NCI-H774 (cell line): ENCODE data around the gene MAU2.

ENCODE experiments used
- DNase-seq: peaks from one replicate; lab custom pipeline; 2025; lab: John Stamatoyannopoulos, UW

Gene MAU2, protein sequence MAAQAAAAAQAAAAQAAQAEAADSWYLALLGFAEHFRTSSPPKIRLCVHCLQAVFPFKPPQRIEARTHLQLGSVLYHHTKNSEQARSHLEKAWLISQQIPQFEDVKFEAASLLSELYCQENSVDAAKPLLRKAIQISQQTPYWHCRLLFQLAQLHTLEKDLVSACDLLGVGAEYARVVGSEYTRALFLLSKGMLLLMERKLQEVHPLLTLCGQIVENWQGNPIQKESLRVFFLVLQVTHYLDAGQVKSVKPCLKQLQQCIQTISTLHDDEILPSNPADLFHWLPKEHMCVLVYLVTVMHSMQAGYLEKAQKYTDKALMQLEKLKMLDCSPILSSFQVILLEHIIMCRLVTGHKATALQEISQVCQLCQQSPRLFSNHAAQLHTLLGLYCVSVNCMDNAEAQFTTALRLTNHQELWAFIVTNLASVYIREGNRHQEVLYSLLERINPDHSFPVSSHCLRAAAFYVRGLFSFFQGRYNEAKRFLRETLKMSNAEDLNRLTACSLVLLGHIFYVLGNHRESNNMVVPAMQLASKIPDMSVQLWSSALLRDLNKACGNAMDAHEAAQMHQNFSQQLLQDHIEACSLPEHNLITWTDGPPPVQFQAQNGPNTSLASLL

DNA sequence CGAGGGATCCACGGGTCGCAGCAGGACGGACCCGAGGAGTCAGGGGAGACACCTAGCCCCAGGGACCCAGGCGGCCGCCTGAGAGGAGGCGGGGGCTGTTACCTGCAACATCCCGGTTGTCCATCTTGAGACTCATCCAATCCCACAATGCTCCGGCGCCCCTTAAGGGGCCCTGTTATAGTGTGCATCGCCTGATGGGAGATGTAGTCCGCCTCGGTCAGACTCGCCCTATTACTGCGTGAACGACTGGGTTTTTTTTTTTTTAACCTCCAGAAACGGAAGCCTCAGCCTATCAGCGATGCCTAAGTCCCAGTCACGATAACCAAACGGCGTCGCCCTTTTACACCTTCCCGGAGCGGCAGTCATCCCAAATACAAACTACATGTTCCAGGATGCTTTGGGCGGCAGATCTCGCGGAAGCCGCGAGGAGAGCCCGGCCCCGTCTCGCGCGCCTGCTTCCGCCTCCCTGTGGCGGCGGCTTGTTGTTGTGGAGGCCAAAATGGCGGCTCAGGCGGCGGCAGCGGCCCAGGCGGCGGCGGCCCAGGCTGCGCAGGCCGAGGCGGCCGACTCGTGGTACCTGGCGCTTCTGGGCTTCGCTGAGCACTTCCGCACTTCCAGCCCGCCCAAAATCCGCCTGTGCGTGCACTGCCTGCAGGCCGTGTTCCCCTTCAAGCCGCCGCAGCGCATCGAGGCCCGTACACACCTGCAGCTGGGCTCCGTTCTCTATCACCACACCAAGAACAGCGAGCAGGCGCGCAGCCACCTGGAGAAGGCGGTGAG lies at the start of gene MAU2, which contains the start of gene SUGP1:
TSS of gene MAU2 (plus strand) at position 469 of the 780 bp plus-strand sequence. CDS start at position 500, 31 bp downstream.
TSS of gene SUGP1 (minus strand) at position 149 of the 780 bp plus-strand sequence. CDS start at position 136, 13 bp downstream.
- DNase-seq = peak; percentile 85

DNA sequence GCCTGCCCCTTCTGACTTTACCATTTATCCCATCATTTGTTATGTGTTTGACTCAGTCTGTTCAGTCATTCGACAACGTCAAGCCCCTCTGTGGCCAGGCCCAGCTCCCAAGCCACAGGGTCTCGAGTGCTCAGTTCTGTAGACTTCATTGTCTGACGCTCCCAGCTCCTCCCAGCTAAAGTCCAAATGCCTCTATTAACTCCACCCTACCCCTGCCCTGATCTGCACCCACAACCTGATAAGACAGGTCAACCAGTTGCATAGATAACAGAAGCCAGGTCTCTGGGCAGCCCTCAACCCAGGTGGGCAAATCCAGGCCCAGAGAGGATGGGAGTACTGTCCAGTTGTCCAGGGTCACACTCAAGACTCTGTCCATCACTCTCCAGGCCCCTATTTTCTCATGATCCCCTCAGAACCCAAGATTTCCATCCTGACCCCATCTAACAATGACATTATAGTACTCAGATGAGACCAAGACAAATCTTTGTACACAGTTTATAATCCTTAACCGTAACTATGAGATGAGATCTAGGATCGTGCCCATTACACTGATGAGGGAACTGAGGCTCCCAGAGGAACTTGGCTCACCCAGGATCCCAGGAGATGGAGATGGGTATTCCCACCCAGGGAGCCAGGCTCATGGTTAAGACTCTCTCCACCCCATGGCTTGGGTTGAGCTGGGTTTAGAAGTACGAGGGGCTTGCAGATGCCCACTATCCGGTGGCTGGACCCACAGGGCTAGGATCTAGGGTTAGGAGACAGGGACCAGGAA lies 48.6 kb upstream of the MAU2 start:
- DNase-seq = no peak

DNA sequence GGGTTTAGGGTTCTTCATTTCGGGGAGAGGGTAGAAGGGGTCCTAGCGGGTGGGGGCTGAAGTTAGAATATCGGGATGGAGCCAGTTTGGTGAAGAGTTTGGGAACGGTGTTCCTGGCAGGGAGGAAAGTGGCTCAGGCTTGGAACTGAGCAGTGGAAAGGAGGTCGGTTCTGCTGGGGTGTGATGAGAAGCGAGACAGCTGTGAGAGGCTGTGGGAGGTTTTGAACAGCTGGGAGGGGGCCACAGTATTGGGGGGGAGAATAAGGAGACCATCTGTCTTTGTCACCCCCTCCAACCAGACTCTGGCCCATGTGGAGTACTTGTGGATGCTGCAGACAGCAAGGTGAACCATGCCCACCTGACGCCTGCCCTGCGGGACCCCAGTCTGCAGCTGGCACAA lies 46.5 kb upstream of the MAU2 start:
- no peak for DNase-seq

DNA sequence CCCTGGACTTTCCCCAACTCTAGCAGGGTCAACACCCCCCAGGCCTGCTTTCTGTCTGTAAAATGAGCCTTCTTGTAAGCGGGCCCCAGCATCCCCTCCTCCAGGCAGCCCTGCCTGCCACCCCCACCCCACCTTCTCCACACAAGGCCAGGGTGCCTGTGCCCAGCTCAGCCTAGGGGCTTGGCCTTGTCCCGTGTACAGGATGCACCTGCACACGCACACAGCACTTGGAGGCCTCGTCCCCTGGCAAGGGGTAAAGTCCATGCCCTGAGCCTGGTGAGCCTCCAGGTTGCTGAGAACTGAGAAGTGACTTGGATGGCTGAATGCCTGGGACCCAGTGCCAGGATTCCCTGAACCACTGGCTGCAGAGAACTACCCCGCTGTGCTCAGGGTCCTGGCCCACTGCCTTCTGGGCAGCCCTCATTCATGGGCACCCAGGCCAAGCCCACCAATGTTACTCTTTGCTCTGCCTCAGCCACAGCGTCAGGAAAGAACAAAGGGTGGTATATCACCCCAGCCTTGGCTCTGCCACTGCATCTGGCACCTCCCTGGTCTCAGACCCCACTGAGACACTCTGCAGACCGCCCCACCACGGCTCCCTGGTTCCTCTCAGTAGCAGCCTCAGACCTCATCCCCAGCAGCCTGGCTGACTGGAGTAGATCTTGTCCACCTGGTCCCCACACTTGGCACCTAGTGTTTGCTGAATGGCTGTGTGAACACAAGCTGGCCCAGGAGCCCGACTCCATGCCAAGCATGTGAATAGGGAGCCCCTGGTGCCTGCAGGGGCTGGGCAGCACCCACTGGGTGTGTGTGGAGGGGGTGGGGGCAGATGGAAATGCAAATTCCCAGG lies 45.7 kb upstream of the MAU2 start:
- DNase-seq = no peak

DNA sequence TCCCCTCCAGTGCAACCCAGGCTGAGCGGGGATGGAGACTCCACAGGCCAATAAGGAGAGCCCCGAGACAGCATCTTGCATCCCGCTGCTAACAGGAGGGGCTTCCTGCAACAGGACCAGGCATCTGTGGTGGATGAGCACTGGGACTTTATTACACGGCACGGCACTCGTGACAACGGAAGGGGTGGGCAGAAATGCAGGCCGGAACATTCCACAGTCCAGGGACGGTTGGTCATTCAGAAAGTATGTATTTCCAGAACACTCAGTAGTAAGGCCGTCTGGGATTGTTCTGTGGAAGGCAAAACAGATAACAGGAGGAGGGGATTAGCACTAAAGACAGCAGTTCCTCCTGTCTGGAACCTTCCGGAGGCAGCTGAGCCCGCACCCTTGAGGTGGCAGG lies 44.2 kb upstream of the MAU2 start:
- no peak for DNase-seq

DNA sequence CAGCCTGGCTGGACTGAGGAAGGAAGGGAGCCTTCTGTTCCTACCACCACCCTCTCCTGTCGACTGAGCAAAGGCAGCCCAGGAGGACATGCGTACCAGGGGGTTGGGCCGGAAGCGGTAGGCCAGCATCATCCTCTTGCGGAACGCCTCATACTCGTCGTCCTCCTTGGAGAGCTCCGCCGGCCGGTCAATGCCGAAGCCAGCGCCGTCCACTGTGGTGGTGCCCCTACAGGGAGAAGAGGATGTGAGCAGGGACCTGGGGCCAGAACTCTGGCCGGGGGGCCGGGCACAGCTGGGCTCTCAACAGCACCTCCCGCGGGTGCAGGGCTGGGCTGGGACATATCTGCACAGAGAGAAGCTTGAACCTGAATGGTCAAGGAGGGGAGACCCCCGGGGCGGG lies 43.8 kb upstream of the MAU2 start:
- no peak for DNase-seq

DNA sequence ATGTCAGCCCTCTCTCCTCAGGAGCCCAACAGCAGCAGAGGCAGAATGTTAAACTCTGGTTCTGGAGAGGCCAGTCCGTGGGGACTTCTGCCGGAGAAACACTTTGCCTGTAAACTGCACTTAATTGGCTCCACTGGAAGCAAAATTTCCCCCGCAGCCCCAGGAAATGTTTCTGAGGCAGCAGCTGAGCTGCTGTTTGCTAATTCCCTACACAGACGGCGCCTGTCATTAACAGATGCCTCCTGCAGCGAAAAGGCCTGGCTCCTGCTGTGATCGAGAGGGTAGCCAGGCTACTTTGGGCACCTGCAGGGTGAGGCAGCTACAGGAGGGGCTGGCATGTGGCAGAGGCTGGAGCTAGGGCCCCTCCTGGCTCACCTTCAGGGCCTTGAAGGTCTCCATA lies 42.3 kb upstream of the MAU2 start:
- DNase-seq = peak; percentile 46

DNA sequence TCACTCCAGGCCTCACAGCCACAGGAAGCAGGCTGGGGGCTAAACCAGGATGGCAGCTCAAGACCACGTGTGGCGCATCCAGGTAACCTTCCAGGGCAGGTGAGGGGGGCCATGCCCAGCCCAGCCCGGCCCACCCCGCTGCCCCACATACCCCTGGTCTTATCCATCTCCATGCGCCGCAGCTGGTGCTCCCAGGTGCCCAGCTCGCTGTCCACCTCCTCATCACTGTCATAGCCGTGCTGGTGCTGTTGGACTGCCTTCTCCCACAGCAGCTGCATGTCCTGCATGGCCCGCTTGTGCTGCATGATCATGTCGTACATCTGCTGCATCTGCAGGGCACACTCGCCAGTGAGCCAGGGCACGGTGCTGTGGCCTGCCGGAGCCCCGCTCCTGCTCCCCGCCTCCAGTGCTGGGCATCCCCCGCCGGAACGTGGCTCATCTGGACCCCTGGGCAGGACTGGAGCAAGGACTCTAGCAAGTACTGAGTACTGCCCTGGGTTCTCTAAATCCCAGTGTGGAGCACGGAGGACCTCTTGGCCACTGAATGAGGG lies 41.5 kb upstream of the MAU2 start:
- no peak for DNase-seq

DNA sequence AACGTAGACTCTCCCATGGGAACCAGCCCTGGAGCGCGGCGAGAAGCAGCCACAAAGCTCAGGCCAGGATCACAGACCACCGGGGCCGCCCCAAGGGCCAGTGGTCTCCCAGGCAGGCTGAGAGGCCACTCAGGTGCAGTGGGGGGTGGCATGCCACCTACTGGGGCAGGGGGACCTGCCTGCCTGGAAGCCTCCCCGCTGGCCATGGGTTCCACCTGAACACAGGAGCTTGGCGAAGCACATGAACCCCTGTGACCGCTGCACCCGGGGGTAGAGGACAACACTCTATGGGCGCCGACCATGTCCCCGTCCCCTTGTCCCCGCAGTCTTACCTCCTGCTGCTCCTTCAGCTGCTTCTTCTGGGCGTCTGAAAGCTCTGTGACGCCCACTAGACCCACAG lies 40.8 kb upstream of the MAU2 start:
- DNase-seq = no peak

DNA sequence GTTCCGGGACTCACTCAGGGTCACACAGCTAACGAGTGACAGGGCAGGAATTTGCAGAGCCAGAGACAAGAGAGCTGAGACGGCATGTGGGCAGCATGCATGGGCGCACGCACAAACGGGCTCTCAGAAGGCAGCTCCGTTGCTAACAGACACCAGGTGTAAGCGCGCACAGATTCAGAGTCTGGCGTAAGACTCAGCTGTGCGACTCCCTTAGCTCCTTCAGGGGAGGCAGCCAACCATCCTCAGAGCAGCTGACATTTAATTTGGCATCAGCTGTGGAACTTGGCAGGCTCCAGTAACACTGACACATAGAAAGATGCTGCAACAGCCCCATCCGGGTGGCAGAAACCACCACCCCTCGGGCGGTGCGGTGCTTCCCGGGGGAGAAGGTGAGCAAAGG lies 40.1 kb upstream of the MAU2 start:
- no peak for DNase-seq

DNA sequence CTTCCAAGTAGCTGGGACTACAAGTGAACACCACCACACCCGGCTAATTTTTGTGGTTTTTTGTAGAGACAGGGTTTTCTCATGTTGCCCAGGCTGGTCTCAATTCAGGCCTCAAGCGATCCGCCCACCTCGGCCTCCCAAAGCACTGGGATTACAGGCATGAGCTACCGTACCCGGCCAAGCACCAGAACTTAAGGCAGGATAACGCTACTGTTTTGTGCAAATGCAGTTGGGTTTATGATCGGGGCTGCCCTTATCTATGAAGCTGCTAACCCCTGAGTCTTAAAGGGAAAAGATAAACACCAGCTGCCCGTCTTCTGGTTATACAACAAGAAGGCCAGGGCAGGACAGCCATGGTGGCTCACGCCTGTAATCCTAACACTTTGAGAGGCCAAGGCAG lies 34.9 kb upstream of the MAU2 start:
- DNase-seq = no peak

DNA sequence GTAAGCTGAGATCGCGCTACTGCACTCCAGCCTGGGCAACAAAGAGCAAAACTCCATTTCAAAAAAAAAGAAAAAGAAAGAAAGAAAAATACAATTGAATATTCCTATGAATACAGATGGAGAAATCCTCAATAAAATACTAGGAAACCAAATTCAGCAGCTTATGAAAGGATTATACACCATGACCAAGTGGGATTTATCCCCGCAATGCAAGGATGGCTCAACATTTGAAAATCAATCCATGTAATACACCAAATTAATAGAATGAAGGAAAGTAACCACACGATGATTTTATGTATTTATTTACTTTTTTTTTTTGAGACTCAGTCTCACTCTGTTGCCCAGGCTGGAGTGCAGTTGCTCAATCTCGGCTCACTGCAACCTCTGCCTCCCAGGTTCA lies 28.0 kb upstream of the MAU2 start:
- DNase-seq = no peak

DNA sequence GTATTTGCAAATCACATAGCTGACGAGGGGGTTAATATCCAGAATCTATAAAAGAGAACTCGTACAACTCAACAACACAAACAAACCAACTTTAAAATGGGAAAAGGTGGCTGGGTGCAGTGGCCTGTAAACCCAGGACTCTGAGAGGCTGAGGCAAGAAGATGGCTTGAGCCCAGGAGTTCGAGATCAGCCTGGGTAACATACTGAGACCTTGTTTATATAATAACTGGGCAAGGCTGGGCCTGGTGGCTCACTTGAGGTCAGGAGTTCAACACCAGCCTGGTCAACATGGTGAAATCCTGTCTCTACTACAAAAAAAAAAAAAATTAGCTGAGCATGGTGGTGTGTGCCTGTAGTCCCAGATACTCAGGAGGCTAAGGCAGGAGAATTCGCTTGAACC lies 25.7 kb upstream of the MAU2 start:
- no peak for DNase-seq

DNA sequence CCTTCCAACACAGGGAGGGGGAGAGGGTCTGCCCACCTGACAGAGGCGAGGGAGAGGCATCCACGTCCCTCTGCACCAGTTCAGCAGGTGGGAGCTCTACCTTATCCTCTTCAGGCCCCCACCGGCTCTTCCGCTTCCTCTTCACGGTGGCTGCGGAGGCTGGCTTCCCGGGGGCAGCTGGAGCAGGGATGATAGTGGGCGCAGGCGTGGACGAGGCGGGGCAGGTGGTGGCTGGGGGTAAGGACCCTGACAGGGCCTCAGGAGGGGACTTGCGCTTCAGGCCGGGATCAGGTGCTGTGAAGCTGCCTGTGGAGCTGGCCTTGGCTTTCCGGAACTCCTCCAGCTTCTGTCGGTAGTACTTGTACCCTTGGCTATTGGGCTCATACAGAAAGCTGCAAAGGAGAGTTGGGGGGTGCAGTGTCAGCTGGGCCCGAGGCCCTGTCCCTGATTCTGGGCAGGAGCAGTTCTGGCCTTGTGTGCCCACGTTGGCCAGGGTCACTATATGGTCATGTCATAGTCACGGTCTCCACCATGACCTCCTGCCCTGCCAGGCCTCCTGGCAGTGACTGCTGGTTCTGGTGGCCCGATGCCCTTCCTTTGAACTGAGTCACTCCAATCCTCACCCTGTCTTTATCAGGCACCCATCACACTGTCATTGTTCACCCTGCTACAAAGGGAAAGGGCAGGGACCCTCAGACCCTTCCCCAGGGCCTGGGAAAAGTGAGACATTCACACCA lies 23.5 kb upstream of the MAU2 start:
- no peak for DNase-seq

DNA sequence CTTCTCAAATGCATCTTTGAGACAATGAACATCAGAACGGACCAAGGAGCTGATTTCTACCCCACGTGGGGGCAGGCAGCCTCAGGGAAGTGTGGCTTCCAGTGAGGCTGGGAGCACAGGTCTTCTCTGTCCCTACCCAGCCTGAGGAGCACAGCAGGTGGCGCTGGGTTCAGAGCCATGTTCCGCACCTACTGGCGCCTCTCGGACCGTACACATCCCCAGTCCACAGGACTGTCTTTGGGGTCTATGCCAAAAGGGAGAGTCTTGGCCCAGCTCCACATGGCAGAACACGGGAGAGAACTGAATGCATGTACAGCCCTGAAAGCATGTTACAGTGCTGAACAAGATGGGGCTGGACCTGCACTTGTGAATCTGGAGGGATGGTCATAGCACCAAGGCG lies 22.9 kb upstream of the MAU2 start:
- no peak for DNase-seq

DNA sequence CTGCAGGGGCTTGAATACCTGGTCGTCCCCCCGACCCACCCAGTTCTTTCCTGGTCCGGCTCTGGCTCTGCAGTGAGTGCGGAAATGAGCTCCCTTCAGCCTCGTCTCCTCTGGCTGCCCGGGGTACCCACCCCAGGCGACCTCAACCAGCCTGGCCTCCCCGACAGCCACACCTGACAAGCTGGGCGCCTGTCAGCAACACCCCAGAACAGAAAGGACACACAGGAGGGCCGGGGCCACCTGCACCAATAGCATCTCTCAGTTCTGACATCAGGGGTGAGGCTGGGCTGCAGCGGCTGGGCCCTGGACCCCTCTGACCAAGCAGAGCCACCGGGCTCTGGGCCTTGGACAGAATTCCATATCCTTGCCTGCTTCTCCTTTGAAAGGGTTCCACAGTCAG lies 20.0 kb upstream of the MAU2 start:
- DNase-seq = no peak

DNA sequence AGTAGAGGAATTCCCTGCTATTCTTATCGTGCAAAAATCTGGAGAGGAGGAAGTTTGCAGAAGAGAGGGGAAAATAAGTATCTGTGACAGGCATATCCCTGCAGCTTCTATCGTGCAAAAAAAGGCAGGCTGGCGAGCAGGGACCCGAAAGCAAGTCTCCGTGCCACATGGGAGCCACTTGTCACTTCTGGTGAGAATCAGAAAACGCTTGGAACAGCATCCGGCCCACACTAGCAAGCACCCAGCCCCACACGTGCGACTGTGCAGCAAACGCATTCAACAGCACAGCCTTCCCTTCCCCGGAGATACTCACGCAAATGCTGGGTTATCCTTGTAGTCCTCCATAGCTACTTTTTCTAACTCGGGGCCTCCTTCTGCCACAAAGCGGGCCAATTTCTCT lies 17.2 kb upstream of the MAU2 start:
- no peak for DNase-seq

DNA sequence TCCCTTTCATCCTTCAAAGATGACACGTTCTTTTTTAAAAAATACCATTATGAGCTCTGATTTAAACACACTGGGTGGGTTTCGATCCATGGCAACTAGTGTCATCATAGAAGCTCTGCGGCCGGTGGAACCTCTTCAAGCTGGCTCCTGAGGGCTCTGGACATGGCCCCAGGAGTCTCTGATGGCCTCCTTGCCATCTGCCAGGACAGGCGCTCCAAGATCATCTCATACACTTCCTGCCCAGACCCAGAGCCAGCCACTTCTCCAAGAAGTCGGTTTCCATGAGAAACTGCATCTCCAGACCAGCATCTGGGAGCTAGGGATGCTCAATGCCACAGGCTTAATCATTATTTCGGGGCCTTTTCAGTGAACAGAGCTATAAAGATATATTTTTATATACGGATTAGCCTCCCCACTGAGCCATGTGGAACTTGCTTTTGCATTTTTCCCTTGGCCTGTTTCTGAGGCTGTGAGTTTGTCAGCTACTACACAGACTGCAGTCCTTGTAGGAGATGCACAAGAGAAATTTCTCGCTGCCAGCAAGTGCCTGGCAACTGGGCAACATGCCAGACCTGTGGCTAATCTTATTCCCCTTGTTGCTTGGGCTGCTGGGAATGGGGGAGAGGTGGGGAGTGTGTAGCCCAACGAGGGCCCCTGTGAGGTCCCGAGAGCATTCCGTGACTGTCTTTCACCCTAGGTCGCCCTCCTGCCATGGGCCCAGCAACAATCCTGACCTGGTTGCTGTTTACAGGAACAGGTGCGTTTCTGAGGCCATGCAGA lies 16.3 kb upstream of the MAU2 start:
- no peak for DNase-seq

DNA sequence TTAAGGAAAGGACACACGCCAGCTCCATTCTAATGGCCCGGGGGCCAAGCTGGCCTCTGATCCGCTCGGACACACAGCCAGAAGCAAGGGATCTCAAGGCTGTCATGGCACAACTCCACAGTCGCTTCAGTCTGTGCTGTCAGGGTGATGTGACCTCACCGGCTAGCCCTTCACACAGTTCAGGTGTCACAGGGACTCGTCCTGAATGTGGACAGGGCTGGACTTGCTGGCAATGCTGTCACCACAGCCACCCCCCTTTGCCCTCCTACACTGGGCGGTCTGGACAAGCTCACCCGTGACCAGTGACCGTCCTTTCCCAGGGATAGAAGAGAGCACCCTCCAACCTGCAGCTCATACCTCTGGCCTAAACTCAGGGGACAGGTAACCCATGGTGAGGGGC lies 15.6 kb upstream of the MAU2 start:
- DNase-seq = no peak
